Stimulated activated CD4-positive, alpha-beta T cell treated with anti-CD3 and anti-CD28 coated beads, Interleukin-1b, Interleukin-23, amount 100 ng/mL, for 4 hours (primary cell): ENCODE results near the gene RAB20.
"Not testable (repeated sequence)": the region's sequence is repeated elsewhere in the genome, so short reads cannot be mapped to it uniquely, and the experiment has no call there.

Experiments used
- DNase-seq, 2 donors: peaks; one replicate each; pipeline ENCODE4 v3.0.0-alpha.2; 2020; ENCODE audit warnings: low read depth in 2 of 2

The RAB20 gene

DNA sequence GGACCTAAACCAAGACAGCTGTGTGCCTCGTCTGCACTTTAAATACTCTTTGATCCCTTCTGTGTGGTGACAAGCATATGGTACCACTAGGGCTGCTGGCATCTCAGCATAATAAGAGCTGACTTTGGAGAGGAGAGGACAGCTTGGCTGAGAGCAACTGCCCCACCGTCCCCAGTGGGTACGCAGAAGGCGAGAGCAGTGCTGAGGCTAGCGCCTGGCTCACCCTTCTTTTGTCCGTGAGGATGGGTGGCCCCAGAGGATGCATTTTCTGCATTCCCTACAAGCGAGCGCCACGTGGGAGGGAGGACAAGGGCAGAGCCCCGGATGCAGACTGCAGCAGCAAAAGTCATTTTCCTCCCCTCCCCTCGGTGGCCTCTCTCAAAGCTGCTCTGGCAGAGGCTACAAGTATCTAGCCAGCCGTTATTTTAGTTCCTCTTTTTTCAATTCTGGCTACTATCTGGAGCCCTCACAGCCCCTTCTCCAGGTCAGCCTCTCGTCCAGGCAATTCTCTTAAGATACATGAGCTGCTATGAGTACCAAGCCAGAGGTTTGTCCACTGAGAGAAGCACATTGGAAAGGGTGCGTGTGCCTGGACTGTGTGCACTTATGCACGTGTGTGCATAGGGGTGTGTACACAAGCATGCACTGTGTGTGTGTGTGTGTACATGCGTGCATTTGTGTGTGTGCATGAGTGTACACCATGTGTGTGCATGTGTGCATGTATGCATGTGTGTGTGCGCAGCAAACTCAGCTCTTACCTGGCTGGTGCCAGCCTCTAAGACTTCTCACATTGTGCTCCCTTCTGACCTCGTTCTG, 51.3 kb downstream of the RAB20 start:
- no peak for DNase-seq

DNA sequence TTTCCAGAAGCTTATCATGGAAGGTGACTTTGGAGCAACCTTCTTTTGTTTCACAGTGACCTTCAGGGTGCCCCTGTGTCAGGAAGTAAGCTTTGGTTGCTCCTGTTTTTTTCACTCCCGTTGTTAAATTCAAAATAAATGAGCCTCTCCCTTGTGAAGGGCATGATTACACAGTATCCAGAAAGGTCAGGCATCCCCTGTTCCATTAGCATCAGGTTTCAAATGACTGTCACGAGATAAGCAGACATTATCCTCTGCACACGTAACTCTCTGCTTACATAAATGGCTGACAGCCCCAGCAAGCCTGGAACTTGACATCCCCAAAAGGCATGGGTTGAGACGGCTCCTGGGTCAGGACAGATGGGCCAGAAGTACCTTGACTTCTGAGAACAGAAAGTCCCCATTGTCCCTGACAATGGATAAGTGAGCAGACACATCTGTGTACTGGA, 52.0 kb downstream of the RAB20 start:
- DNase-seq = no peak

DNA sequence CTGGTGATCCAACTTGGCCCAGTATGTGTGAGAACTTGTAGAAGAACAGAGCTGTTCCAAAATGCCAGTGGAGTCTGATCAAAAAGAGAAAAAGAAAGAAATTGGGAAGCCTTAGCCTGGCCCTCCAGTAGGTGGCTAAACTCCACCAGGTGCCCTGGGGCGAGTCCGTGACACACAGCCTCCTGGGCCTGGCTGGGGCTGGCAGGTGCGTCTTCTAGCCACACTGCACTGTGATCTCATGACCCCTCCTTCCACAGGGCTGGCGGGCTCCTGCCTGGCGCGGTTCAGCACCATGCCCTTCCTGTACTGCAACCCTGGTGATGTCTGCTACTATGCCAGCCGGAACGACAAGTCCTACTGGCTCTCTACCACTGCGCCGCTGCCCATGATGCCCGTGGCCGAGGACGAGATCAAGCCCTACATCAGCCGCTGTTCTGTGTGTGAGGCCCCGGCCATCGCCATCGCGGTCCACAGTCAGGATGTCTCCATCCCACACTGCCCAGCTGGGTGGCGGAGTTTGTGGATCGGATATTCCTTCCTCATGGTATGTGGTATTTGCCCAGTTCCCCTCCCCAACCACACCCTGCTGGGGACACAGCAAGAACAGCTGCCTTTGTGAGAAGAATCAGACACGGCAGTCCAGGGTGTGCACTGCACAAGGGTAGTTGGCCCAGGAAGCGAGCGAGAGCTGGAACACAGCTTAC, 53.7 kb downstream of the RAB20 start:
- DNase-seq = no peak

DNA sequence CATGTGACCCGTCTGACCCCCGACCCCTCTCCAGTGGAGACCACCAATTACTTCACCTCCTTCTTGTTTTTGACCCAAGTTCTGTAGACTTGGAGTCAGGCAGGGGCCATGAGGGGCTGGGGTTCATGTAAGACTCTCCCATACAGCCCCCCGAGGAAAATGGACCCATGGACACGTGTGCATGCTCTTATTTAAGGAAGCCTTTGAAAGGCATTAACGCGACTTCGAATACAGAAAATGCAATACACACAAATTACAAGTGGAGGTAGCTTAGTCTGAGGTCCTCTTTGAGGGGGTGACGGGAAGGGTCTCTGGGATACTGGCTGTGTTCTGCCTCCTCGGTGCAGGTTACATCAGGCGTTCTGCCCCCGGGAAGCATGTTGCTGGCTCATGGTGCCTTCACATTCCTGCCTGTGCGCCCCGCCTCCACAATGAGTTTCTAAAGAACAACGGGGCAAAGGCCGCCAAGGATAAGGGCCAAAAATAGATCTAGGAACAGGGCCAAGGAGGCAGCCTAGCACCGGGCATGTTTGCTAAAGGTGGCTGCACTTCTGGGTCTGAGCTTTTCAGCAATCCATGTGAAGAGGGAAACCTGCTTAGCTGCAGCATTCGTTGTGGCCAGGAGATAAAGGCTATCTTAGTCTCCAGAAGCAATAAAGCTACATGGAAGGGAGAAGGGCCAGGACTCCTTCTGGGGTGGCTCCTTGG, 54.5 kb downstream of the RAB20 start:
- no peak for DNase-seq

DNA sequence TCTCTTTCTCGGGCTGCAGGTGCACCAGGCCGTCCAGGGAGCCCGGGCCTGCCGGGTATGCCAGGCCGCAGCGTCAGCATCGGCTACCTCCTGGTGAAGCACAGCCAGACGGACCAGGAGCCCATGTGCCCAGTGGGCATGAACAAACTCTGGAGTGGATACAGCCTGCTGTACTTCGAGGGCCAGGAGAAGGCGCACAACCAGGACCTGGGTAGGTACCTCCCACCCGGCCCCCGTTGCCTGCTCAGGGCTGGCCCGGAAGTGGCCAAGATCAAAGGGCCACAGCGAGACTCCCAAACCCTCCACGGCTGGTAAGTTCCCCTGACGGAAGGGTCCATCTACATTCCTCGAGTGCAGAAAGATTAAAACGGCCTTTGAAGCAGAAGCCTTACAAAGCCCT, 55.1 kb downstream of the RAB20 start:
- DNase-seq = no peak

DNA sequence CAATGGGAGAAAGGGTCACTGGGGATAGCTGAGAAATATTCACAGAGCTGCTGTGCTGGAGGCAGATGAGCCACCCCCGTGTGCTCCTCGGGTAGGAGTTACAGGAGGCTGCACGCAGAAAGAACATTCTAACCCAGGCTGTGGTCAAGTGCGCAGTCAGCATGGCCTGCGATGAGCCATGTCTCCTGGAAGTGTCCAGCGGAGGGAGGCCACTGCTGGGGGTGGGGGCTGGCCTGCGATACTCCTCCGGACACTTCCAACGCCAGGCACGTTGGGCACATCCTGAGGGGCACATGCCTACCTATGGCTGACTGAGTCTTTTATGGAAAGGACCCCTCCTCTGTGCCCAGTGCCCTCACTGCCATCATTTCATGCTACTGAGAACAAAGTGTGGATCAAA, 55.9 kb downstream of the RAB20 start:
- DNase-seq = no peak

DNA sequence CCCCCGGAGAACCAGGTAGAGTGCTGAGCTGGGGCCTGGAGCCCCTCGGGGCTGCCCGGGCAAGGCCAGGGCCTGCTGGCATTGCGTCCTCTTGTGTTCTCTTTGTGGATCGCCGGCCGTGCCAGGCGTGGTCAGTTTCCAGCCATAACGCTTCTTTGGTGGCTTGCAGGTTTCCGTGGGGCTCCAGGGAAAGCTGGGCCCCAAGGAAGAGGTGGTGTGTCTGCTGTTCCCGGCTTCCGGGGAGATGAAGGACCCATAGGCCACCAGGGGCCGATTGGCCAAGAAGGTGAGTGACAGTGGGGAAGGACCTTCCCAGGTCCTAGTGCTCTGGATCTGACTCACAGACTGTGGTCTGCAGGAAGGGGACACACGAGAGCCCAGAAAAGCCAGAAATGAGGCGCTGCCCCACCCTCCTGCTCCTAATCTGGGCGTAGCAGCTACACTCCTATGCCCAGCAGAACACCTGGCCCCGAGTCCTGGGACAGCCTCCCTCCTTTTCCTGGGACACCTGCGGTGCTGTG, 57.5 kb downstream of the RAB20 start:
- no peak for DNase-seq

DNA sequence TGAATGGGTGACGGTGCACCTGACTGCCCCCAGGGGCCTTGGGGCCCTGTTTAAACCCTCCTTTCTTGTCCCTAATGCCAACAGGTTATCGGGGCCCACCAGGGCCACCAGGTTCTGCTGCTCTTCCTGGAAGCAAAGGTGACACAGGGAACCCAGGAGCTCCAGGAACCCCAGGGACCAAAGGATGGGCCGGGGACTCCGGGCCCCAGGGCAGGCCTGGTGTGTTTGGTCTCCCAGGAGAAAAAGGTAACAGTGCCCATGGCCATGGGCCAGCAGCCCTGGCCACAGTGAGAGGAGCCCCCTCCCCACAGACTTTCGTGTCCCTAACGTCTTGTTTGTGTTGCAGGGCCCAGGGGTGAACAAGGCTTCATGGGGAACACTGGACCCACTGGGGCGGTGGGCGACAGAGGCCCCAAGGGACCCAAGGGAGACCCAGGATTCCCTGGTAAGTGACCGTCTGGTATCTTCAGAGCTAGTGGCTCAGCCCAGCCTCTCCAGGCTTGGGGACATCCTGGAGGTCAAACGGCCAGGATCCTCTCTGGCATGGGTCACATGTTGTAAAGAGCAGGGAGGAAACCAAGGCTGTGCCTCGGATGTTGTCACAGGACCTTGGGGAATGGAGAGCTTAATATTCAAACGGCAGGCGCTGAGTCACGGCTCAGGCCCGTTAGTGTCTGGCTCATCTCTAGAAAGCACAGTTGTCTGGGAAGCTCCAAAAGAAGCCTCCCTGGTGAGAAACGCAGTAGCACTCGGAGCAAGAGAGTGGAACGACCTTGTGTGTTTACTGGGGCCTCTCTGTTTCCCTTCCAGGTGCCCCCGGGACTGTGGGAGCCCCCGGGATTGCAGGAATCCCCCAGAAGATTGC, 58.3 kb downstream of the RAB20 start:
- DNase-seq = no peak

DNA sequence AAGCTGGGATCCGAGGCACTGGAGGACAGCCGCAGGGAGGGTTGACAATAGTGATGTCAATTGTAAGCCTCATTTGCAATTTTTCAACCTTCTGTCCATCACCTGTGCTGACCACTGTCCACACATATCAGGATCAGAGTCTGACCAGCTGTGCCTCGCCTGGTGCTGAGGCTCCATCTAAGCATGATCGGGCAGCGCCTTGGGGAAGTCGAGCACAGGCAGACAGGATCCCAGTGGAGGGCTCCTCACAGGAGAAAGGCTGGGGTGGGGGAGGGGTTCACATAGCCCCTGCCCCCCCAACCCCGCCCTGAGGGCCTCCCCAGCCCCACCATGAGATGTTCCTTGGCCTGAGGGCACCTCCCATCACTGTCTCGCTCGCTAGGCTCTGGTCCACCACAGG, 60.3 kb downstream of the RAB20 start:
- DNase-seq = no peak

DNA sequence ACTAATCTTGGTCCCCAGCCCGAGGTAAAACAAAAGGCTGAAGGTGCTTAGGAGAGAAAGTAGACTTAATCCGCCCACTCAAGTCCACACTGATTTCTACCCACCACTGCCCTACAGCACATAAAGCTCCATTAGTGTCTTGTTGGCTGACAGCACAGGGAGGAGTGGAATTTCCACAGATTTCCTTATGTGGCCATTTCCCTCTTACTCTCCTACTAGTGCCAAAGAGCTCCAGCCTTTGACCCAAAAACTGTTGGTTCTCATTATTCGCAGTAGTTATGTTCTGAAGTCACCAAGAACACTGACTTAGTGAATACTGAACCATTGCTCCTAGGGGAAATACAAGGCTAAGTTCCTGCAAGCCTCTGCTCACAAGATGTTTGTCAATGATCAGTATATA, 61.2 kb downstream of the RAB20 start:
- DNase-seq = no peak

DNA sequence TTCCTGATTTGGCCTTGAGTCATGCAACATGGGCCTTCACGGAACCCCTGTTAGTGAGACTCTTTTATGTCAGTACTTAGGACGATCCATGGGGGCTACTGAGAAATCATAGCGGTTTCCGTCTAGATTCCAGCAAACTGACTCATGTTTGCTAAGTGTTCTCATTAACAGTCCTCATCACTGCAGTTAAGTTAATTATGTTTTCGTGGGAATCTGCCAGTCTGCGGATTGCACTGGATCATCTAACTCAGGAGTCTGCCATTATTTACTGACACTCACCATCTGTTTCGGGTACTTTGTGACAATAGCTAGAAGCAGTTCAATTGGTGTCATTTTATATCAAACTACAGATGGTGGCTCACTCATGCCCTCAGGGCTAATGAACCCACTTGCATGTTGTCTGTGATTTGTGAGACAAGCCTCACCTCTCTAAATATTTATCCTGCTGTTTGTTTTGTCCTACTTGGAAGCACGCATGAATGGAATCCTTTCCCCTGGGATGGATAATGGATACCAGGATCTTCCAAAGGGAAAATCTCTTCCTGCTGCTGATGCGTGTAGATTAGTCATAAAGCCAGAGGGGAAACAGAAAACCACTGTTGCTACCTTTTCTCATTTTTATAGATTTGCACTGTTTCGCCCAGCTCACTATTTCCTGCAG, 61.8 kb downstream of the RAB20 start:
- no peak for DNase-seq

DNA sequence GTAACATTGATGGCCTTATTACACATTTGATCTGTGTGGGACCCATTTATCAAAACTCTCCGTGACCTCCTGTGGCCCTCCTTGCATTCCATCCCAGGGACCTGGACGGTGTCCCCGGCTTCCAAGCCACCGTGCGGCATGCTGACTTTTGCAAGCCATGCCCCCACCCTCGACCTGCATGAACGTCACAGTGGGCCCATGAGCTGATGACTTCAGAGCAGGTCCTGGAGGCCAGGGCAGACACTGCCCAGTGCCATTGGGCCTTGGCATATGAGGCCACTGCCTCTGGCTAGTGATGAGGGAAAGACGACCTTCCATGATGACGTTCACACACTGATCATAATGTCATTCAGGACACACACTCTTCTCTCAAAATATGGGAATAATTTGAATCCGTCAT, 62.8 kb downstream of the RAB20 start:
- DNase-seq = no peak

DNA sequence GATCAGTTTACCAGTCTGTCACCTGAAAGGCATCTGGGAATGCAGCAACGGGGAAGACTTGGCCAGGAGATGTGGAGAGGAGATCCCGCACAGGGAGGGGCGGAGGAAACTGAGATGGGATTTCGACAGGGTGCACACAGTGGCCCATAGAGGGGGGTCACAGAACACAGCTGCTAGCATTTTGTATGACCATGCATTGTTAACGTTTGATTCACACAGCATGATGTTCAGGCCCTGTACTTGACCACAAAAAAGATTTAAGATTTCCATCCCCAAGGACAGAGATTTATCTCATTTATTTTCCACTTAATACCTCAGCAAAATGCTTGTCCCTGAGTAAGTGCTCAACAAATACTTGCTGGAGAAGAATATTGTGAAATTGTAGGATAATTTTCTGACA, 63.2 kb downstream of the RAB20 start:
- no peak for DNase-seq

DNA sequence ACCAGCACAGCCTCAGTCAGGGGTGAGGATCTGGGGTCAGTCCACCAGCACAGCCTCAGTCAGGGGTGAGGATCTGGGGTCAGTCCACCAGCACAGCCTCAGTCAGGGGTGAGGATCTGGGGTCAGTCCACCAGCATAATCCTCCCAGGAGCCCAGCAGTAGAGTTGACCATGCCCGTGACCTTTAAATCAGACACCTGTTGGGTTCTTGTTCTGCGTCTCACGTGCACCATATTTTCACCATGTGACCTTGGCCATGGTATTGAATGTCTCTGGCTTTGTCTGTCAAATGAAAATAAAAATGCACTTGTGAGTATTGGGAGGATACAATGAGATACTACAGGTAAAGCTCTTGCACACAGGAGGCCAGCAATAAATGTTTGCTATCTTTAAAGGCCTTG, 63.6 kb downstream of the RAB20 start:
- not testable (repeated sequence) for DNase-seq

DNA sequence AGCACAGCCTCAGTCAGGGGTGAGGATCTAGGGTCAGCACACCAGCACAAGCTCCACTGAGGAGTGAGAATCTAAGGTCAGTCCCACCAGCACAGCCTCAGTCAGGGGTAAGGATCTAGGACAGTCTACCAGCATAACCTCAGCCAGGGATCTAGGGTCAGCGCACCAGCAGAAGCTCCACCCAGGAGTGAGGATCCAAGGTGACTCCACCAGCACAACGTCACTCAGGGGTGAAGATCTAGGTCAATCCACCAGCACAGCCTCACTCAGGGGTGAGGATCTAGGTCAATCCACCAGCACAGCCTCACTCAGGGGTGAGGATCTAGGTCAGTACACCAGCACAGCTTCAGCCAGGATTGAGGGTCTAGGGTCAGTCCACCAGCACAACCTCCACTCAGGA, 64.5 kb downstream of the RAB20 start:
- DNase-seq = no peak

DNA sequence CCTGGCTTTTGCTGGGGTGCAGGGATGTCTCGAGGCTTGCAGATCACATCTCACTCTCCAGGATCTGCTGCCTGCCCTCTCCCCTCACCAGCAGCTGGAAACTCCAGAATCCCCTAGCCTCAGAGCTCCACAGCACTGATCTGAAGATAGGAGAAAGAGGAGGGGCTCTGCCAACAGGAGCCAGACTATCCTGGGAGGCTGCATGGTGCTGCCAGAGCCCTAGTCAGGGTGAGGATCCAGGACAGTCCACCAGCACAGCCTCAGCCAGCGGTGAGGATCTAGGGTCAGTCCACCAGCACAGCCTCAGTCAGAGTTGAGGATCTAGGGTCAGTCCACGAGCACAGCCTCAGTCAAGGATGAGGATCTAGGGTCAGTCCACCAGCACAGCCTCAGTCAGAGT, 65.2 kb downstream of the RAB20 start:
- DNase-seq = no peak

DNA sequence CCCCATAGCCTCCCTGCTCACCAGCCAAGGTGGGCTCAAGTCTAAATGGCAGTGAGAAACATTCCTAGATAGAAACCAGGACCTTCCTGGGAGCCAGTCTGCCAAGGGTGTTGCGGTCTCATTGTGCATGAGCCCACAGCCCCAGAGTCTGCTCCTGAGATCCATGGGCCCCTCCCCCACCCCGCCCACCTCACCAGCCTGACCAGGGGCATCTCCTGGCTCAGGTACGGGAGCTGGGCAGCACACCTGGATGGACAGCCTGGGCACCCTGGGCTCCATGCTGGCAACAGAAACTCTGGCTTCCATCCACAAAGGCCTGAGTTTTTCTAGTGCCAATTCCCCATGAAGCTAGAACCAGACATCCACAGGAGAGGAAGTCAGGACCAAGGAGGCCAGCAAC, 65.6 kb downstream of the RAB20 start:
- no peak for DNase-seq

DNA sequence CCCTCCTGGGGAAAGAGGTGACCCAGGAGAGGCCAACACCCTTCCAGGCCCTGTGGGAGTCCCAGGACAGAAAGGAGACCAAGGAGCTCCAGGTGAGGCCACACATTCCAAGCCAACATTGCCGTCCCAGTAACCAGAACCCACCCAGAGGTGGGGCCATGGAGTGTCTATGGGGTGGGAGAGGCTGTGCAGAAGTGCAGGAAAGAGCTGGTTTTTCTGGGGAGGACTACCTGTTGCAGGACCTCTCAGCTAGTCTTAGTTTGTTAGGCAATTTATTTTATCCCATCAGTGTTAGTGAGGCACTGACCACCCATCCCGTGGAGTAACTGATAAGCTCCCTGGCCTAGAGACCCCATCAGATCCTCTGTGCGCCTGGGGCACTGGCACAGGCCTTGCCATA, 66.1 kb downstream of the RAB20 start:
- no peak for DNase-seq

DNA sequence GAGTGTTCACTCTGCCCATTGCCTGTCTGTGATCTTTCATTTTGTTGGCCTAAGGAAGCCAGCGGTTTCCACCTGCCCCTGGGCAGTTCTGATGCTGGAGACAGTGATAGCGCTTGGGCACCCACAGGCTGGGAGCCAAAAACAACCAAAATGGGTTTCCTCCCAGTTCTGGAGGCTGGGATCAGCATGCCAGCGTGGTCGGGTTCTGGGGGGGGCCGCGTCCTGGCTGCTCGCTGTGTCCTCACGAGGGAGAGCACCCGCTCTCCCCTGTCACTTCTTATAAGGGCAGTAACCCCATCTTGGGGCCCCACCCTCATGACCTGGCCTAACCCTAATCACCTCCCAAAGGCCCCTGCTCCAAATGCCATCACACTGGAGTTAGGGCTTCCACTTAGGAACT, 67.9 kb downstream of the RAB20 start:
- DNase-seq = no peak

DNA sequence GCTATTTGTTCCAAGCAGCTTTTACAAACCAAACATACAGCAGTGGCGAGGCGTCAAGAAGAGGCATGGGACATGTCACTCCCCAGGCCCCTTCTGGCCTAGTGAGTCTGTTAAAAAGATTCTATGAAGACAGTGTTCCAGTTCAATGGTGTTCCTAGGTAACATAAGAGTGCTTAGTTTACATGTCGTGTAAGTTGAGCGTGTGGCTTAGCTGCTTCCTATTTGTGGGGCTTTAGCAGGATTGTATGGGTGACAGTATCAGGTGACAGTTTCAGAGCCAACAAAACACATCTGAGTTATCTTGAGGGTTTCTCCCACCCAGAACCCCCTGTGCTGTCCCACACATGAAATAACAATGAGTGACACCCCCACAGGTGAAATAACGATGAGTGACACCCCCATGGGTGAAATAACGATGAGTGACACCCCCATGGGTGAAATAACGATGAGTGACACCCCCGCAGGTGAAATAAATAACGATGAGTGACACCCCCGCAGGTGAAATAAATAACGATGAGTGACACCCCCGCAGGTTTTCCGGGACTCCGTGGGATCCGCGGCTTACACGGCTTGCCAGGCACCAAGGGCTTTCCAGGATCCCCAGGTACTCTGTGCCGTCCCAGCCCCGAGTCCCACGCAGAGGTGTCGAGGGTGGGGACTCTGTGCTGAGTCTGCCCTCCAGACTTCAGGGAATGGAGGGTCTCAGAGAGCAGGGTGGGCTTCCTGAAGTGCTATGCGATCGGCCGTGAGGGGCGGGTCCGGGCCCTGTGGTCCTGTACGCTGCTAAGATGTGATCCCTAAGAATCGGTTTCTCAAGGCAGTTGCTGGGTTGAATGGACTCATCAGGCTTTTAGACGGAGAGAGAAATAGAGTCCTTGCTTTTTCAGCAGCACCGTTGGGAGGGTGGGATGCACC, 68.6 kb downstream of the RAB20 start:
- DNase-seq = no peak
